Heart left ventricle (tissue), 16 donors: ENCODE results near the gene CDK6. TPM values are rescaled to one million over a fixed set of nuclear protein-coding genes. Genes with fewer than 3 reads are reported as not detected.
A peak's percentile ranks its signal among the peaks of the same experiment; 100 is the strongest.

ENCODE experiments used
- ATAC-seq, 4 donors: fragments of 200-7000 bp; cut with Tn5 transposase; one replicate each; pipeline ENCODE4 v1.9.1; 2020 to 2022; ENCODE audit warnings: moderate library complexity in 4 of 4, mild to moderate bottlenecking in 3 of 4, moderate number of reproducible peaks in 1 of 4
- DNase-seq, 5 donors: peaks; one replicate each; pipeline ENCODE4 v3.0.0-alpha.2; 2020
- H3K27ac ChIP-seq, 12 donors: fragments of 200-600 bp; sonication (generic) in 4 of 12; one replicate each; pipeline versions ENCODE4 v1.5.0 to v1.8.0; 2016 to 2022; ENCODE audit warnings: mild to moderate bottlenecking in 2 of 12
- H3K27me3 ChIP-seq, 9 donors: fragments of 200-600 bp; sonication (generic) in 2 of 9; one replicate each; pipeline versions ENCODE4 v1.5.1 to v1.8.0; 2016 to 2022; ENCODE audit warnings: mild to moderate bottlenecking in 3 of 9
- H3K36me3 ChIP-seq, 9 donors: fragments of 200-600 bp; sonication (generic) in 2 of 9; one replicate each; pipeline versions ENCODE4 v1.5.0 to v1.8.0; 2018 to 2022; ENCODE audit warnings: mild to moderate bottlenecking in 2 of 9
- H3K4me1 ChIP-seq, 12 donors: fragments of 200-600 bp; sonication (generic) in 4 of 12; one replicate each; pipeline versions ENCODE4 v1.5.0 to v1.8.0; 2016 to 2022; ENCODE audit warnings: mild to moderate bottlenecking in 3 of 12
- H3K4me3 ChIP-seq, 12 donors: fragments of 200-600 bp; sonication (generic) in 4 of 12; one replicate each; pipeline versions ENCODE4 v1.5.0 to v1.8.0; 2017 to 2022; ENCODE audit warnings: mild to moderate bottlenecking in 9 of 12, moderate library complexity in 4 of 12
- H3K9me3 ChIP-seq, 12 donors: fragments of 200-600 bp; sonication (generic) in 4 of 12; one replicate each; pipeline versions ENCODE4 v1.5.0 to v1.8.0; 2016 to 2022; ENCODE audit warnings: mild to moderate bottlenecking in 1 of 12
- CTCF ChIP-seq, 12 donors: fragments of 200-600 bp; sonication (generic) in 4 of 12; IDR thresholded peaks; one replicate each; pipeline versions ENCODE4 v1.5.0 to v1.8.0; 2018 to 2022; ENCODE audit warnings: antibody characterized with exemption in 12 of 12, mild to moderate bottlenecking in 5 of 12
- POLR2A ChIP-seq, 2 donors: fragments of 450-650 bp; IDR thresholded peaks; one replicate each; pipeline ENCODE4 v1.6.1; 2017; ENCODE audit warnings: antibody characterized with exemption in 2 of 2, mild to moderate bottlenecking in 2 of 2, moderate library complexity in 2 of 2
- WGBS, 4 donors: extraction: QIAGEN DNeasy Blood & Tissue Kit in 2 of 4; methylation state at CpG; one replicate each; pipeline versions ENCODE4 v1.1.5 to v1.1.7; 2013 to 2018; 5-methylcytosine and 5-hydroxymethylcytosine counted together
- intact Hi-C, 10 donors: fragments of 100-400 bp; cut with DNase I; formaldehyde crosslinking; loops; one replicate each; pipeline versions ENCODE4 v1.11.1 to v1.14.2; 2022
- polyA plus RNA-seq, 2 donors: library from polyadenylated mRNA; stranded (reverse); fragments of 200-250 nt; gene quantifications; one replicate each; pipeline ENCODE4 v1.2.3, GENCODE V29; 2013
- total RNA-seq, 9 donors: library from RNA; depleted of rRNA in 2 of 9; stranded (reverse); fragments of >200 nt in 2 of 9; fragmentation: NEBNext Ultra II Directional in 3 of 9; extraction: Animal tissue kit (Norgen Biotek cat#: 25700) in 3 of 9; gene quantifications; one replicate each; pipeline versions ENCODE4 v1.1.0 to v1.2.4, GENCODE V29; 2016 to 2023
- donor health status: ischemic (EF 13 %, LVEDD 7.1; RV severe dilation, severe dysfunction).
- donor health status: healthy with polysubstance abuse.
- donor health status: DM: no; HTN: yes; CAD: no.
- donor health status: DM: no; HTN: no; CAD: no.
- donor health status: ischemic (EF 25% LVEDD 6.9; RV normal size, moderate dysfunction).
- donor health status: ischemic (EF 25% LVEDD 5.7; RV mildly dilated, moderate dysfunction).
- donor health status: healthy.
- donor health status: DM: yes; HTN: yes; CAD: no.
- donor health status: ischemic (EF 35%, LVEDD 5.7; RV mildly dilated, moderate dysfunction).
- donor health status: nonischemic (EF 11% LVEDD 7.7; RV severe dilation, severe dysfunction).
- donor health status: DM: yes; HTN: yes; CAD: no.
- donor health status: PGD.
- donor health status: ischemic (EF 29% LVEDD 5.4; RV normal size, mild dysfunction).
- donor health status: nonischemic (EF 23%, LVEDD 6.1; RV moderate dilation, normal function).

CDK6 gene
- total and polyA plus RNA-seq, 11 donors = 2.2 to 40.5 (median 18.7) TPM

- no peaks in the 10 kb centered on the region for H3K27me3 ChIP-seq
- no peak overlapping the region for H3K4me3 ChIP-seq
- DNase-seq = no peak
- H3K4me1 ChIP-seq = peaks cover 0 to 36% (median 12%) of the 10 kb centered on the region in 12 donors
- ATAC-seq = no peak
- intact Hi-C loops = loop anchor here in 2 of 10 donors (5.0 to 10.0 kb wide), 2 partner anchors 53 to 55 kb away; no protein-coding TSS in a partner anchor
- peaks cover 0 to 8% (median 4%) of the 10 kb centered on the region in 9 donors for H3K36me3 ChIP-seq
- H3K9me3 ChIP-seq = no peaks in the 10 kb centered on the region
- H3K27ac ChIP-seq = no peak overlapping the region
- 92 to 100% (median 96%) methylated on average over 2 of the region's 2 CpGs for WGBS, 4 donors
- TF ChIP-seq CTCF (IDR thresholded peaks at IDR 0.05) (no peak), POLR2A (IDR thresholded peaks at IDR 0.05) (no peak)
These were observed 106.6 kb downstream of the CDK6 start for GRCh38 chr7:92729751-92730150.

GRCh38 chr7:92729172-92729571 lies 107.2 kb downstream of the CDK6 start:
- Histone ChIP-seq H3K27ac (no peak overlapping the region), H3K27me3 (no peaks in the 10 kb centered on the region), H3K9me3 (no peaks in the 10 kb centered on the region), H3K36me3 (peaks cover 0 to 12% (median 4%) of the 10 kb centered on the region in 9 donors), H3K4me1 (peaks cover 0 to 42% (median 16%) of the 10 kb centered on the region in 12 donors), H3K4me3 (no peak overlapping the region)
- intact Hi-C loops = loop anchor here in 2 of 10 donors (5.0 to 10.0 kb wide), 2 partner anchors 53 to 56 kb away; no protein-coding TSS in a partner anchor
- TF ChIP-seq POLR2A (IDR thresholded peaks at IDR 0.05) (no peak), CTCF (IDR thresholded peaks at IDR 0.05) (no peak)
- ATAC-seq (no peak), DNase-seq (no peak)
- WGBS, 4 donors = 81 to 88% (median 86%) methylated on average over 7 of the region's 7 CpGs

DNA sequence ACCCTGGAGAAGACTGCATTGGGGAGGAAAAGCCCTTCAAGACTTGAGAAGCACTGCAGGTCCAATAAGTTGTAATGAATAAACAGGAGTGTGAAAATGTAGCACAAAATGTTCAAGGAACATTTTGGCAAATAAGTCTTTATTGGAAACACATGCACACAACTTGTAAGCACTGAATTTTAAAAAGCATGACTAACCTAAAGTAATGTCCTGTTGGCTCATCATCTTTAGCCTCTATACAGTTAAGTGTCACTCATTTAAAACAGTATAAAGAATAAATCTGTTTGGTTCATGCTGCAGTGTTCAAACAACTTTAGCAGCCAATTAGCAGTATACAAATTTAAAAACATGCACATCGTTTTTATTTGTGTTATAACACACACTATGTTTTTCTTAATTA lies 108.6 kb downstream of the CDK6 start:
- no peak for TF ChIP-seq POLR2A (IDR thresholded peaks at IDR 0.05)
- TF ChIP-seq CTCF (IDR thresholded peaks at IDR 0.05) = no peak

DNA sequence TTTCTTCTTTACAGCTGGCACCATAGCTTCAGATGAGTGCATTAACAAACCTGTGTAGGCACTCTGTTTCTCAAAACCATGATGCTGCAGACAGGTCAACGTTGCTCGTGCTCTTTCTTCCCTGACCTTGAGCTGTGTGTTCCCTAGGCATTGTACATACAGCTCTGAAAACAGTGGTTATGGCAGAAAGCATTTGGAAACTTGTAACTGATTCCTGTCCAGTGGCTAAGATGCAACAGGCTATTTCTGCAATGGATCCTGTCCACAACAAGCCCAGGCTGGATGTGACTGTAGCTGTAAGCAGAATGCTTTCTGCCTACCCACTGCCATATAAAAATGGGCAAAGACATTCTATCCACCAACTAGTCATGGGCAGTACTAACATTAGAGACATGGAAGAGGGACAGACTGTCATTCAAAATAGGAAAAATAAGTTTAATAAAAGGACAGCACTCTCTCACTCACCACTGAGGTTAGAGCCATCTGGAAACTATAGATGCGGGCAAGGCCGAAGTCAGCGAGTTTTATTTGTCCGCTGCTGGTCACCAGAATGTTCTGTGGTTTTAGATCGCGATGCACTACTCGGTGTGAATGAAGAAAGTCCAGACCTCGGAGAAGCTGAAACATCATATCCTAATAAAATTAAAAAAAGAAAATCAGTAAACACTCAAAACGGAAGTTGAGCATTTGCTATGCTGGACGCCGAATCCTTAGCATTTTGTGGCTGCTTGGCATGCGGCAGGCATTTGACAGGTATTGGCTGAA lies 111.0 kb downstream of the CDK6 start:
- Histone ChIP-seq H3K27me3 (no peaks in the 10 kb centered on the region), H3K9me3 (no peaks in the 10 kb centered on the region), H3K4me1 (peaks cover 0 to 44% (median 22%) of the 10 kb centered on the region in 12 donors), H3K4me3 (no peak overlapping the region), H3K27ac (peak overlapping the region in 6 of 12 donors; percentile 21 to 75 (median 45)), H3K36me3 (peaks cover 0 to 12% (median 4%) of the 10 kb centered on the region in 9 donors)
- no peak for ATAC-seq
- intact Hi-C loops = loop anchor here in 2 of 10 donors (5.0 to 10.0 kb wide), 2 partner anchors 57 to 59 kb away; no protein-coding TSS in a partner anchor
- no peak for DNase-seq
- TF ChIP-seq CTCF (IDR thresholded peaks at IDR 0.05) (no peak), POLR2A (IDR thresholded peaks at IDR 0.05) (no peak)
- 75 to 82% (median 77%) methylated on average over 14 of the region's 14 CpGs for WGBS, 4 donors

More for the DNA sequence above, 108.6 kb downstream of the CDK6 start:
- H3K4me1 ChIP-seq = peaks cover 0 to 53% (median 27%) of the 10 kb centered on the region in 12 donors
- H3K36me3 ChIP-seq = peaks cover 0 to 12% (median 4%) of the 10 kb centered on the region in 9 donors
- no peaks in the 10 kb centered on the region for H3K27me3 ChIP-seq
- ATAC-seq (no peak), DNase-seq (no peak)
- WGBS, 4 donors = 76 to 86% (median 80%) methylated on average over 1 of the region's 1 CpG
- H3K9me3 ChIP-seq = no peaks in the 10 kb centered on the region
- no peak overlapping the region for H3K27ac ChIP-seq
- H3K4me3 ChIP-seq = no peak overlapping the region
- intact Hi-C loops = loop anchor here in 2 of 10 donors (5.0 to 10.0 kb wide), 2 partner anchors 55 to 57 kb away; no protein-coding TSS in a partner anchor
